ENCODE results near the gene BMP6. TPM values are rescaled to one million over a fixed set of nuclear protein-coding genes. Genes with fewer than 3 reads are reported as not detected.

BMP6 gene
- total and polyA plus RNA-seq, 2 of the 4 experiments (the other 2 are of a cell fraction) = 0.18 to 0.19 TPM

DNA sequence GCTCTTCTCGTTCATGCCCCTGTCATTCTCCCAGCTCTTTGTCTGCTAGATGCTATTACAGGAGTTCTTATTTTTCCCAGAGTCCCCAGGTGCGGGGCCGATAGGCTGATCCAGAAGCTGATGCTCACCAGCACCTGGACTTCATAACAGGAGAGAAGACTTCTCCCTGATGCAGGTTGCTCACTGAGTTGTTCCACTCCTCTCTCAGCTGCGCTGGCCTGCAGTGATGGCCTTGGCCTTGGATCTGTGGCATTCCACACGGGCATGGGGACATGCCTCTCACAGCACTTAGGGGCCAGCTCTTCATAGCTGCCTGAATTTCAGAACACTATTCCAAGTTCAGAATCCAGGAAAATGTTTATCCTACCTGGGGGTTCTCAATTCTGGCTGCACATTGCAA, 191.8 kb downstream of the BMP6 start:
- POLR2A ChIA-PET (ENCODE audit: unreplicated experiment) = no interaction called here

More for the DNA sequence above, 191.8 kb downstream of the BMP6 start:
- no peak overlapping the region for H4K91ac ChIP-seq (ENCODE audit: insufficient read depth, low read depth, low read length)
- no peak overlapping the region for H2BK15ac ChIP-seq (ENCODE audit: low read depth, low read length)
- no peak overlapping the region for H2AK5ac ChIP-seq (ENCODE audit: low read depth, low read length)
- no peak overlapping the region for H2AK9ac ChIP-seq (replicated peaks; ENCODE audit: low read depth, low read length, poor library complexity)
- in situ Hi-C loops (cut with MboI; ENCODE audit: low sequenced_read_pairs) = no loop called here
- H3K4me1 ChIP-seq (ENCODE audit: control insufficient read depth, insufficient read depth, low read length) = no peaks in the 10 kb centered on the region
- no peak overlapping the region for H2BK5ac ChIP-seq (ENCODE audit: low read depth, low read length, poor library complexity, severe bottlenecking)
- H3K56ac ChIP-seq (ENCODE audit: extremely low read depth, insufficient read depth, low read length) = no peak overlapping the region
- CTCF ChIA-PET = no interaction called here
- 100% methylated on average over 2 of the region's 5 CpGs; no CpG with 5 or more reads in 1 of the 2 experiments for WGBS, 2 experiments (ENCODE audit: extremely low coverage in 2 of 2, insufficient read length in 1 of 2)
- H3K23ac ChIP-seq (ENCODE audit: low read depth, low read length) = no peak overlapping the region
- H4K5ac ChIP-seq (ENCODE audit: low read depth, low read length) = no peak overlapping the region
- H3K79me1 ChIP-seq (ENCODE audit: low read depth in 1 of 2, low read length in 2 of 2) = no peaks in the 10 kb centered on the region
- H3K27ac ChIP-seq (ENCODE audit: insufficient read depth, low read length) = no peak overlapping the region
- no peak overlapping the region for H3K18ac ChIP-seq (ENCODE audit: low read depth, low read length)
- no peak overlapping the region for H3K4me3 ChIP-seq (ENCODE audit: insufficient read depth, low read depth, low read length)
- dilution Hi-C loops (cut with HindIII; ENCODE audit: low sequenced_read_pairs, unreplicated experiment) = no loop called here
- no peak overlapping the region for H4K8ac ChIP-seq (ENCODE audit: low read depth in 2 of 2, low read length in 2 of 2)
- no peak overlapping the region for H2BK120ac ChIP-seq (ENCODE audit: low read depth, low read length)
- no peak overlapping the region for H3K4ac ChIP-seq (ENCODE audit: low read depth, low read length)
- no peak overlapping the region for H3K4me2 ChIP-seq (ENCODE audit: low read depth, low read length)
- H3K9me1 ChIP-seq (ENCODE audit: insufficient read depth, low read length) = no peaks in the 10 kb centered on the region
- H2AFZ ChIP-seq (replicated peaks; ENCODE audit: low read length, poor library complexity) = no peak overlapping the region
- ATAC-seq (ENCODE audit: low read depth) = no peak
- H3K27me3 ChIP-seq (ENCODE audit: control insufficient read depth, insufficient read depth, low read length) = peaks cover 26% of the 10 kb centered on the region
- TF ChIP-seq MAZ (IDR thresholded peaks at IDR 0.05; ENCODE audit: borderline replicate concordance, low read depth, low read length) (no peak), SMC3 (IDR thresholded peaks at IDR 0.05; ENCODE audit: low read depth, low read length) (no peak), CEBPB (IDR thresholded peaks at IDR 0.05; ENCODE audit: low read depth, low read length) (no peak), POLR2A (IDR thresholded peaks at IDR 0.05; ENCODE audit: low read depth, low read length) (no peak), CTCF (conservative IDR thresholded peaks at IDR 0.05; ENCODE audit: low read depth, low read length) (no peak), BHLHE40 (IDR thresholded peaks at IDR 0.05; ENCODE audit: low read depth, low read length) (no peak), NFE2L2 (IDR thresholded peaks at IDR 0.05; ENCODE audit: low read depth, low read length) (no peak)
- TF ChIP-seq, protein P1, sequence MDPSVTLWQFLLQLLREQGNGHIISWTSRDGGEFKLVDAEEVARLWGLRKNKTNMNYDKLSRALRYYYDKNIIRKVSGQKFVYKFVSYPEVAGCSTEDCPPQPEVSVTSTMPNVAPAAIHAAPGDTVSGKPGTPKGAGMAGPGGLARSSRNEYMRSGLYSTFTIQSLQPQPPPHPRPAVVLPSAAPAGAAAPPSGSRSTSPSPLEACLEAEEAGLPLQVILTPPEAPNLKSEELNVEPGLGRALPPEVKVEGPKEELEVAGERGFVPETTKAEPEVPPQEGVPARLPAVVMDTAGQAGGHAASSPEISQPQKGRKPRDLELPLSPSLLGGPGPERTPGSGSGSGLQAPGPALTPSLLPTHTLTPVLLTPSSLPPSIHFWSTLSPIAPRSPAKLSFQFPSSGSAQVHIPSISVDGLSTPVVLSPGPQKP (IDR thresholded peaks at IDR 0.05; ENCODE audit: borderline replicate concordance, low read depth, low read length) = no peak
- intact Hi-C loops (cut with micrococcal nuclease) = no loop called here
- no peak overlapping the region for H3K9ac ChIP-seq (ENCODE audit: low read depth, low read length)
- H3K36me3 ChIP-seq (ENCODE audit: control insufficient read depth, insufficient read depth, low read length) = no peaks in the 10 kb centered on the region
- no TSS peak for BruUV-seq (replicated peaks)
- no peak overlapping the region for H3K14ac ChIP-seq (replicated peaks; ENCODE audit: low read depth, low read length)
- no peaks in the 10 kb centered on the region for H4K20me1 ChIP-seq (ENCODE audit: insufficient read depth, low read length)
- H2BK20ac ChIP-seq (ENCODE audit: low read depth, low read length) = no peak overlapping the region
- no peak for DNase-seq
- no peaks in the 10 kb centered on the region for H3K9me3 ChIP-seq (ENCODE audit: control insufficient read depth, insufficient read depth, low read length)
